ENCODE data around the gene ATP7A.

- TF ChIP-seq POLR2AphosphoS5 (IDR thresholded peaks at IDR 0.05) = no peak
- no peak for TF ChIP-seq POLR2A (IDR thresholded peaks at IDR 0.05)
These were observed 153.2 kb downstream of the ATP7A start for GRCh38 chrX:78063687-78064086.

All from suprapubic skin (tissue), 4 donors.